ENCODE results near the gene EFCAB6.

Gene EFCAB6

GRCh38 chr22:43747877-43748276, 64.2 kb downstream of the EFCAB6 start:
- no peak for DNase-seq (ENCODE audit: extremely low read depth in 1 of 2, low read depth in 1 of 2)

- no peak for DNase-seq (ENCODE audit: extremely low read depth in 1 of 2, low read depth in 1 of 2)
These were observed 65.0 kb downstream of the EFCAB6 start for GRCh38 chr22:43747058-43747457.

- no peak for DNase-seq (ENCODE audit: extremely low read depth in 1 of 2, low read depth in 1 of 2)
These were observed 66.2 kb downstream of the EFCAB6 start for GRCh38 chr22:43745783-43746356.

- no peak for DNase-seq (ENCODE audit: extremely low read depth in 1 of 2, low read depth in 1 of 2)
These were observed 66.7 kb downstream of the EFCAB6 start for GRCh38 chr22:43745411-43745770.

GRCh38 chr22:43744700-43745410, 67.2 kb downstream of the EFCAB6 start:
- no peak for DNase-seq (ENCODE audit: extremely low read depth in 1 of 2, low read depth in 1 of 2)

GRCh38 chr22:43743929-43744643, 68.0 kb downstream of the EFCAB6 start:
- no peak for DNase-seq (ENCODE audit: extremely low read depth in 1 of 2, low read depth in 1 of 2)

- no peak for DNase-seq (ENCODE audit: extremely low read depth in 1 of 2, low read depth in 1 of 2)
These were observed 69.0 kb downstream of the EFCAB6 start for GRCh38 chr22:43743131-43743530.

- DNase-seq (ENCODE audit: extremely low read depth in 1 of 2, low read depth in 1 of 2) = no peak
These were observed 69.8 kb downstream of the EFCAB6 start for GRCh38 chr22:43742154-43742950.

GRCh38 chr22:43740587-43741270, 71.4 kb downstream of the EFCAB6 start:
- no peak for DNase-seq (ENCODE audit: extremely low read depth in 1 of 2, low read depth in 1 of 2)

- DNase-seq (ENCODE audit: extremely low read depth in 1 of 2, low read depth in 1 of 2) = no peak
These were observed 72.2 kb downstream of the EFCAB6 start for GRCh38 chr22:43739851-43740379.

GRCh38 chr22:43737150-43737828, 74.8 kb downstream of the EFCAB6 start:
- DNase-seq (ENCODE audit: extremely low read depth in 1 of 2, low read depth in 1 of 2) = no peak

GRCh38 chr22:43736651-43737050, 75.5 kb downstream of the EFCAB6 start:
- DNase-seq (ENCODE audit: extremely low read depth in 1 of 2, low read depth in 1 of 2) = no peak

- DNase-seq (ENCODE audit: extremely low read depth in 1 of 2, low read depth in 1 of 2) = no peak
These were observed 77.5 kb downstream of the EFCAB6 start for GRCh38 chr22:43734370-43735150.

- DNase-seq (ENCODE audit: extremely low read depth in 1 of 2, low read depth in 1 of 2) = no peak
These were observed 79.0 kb downstream of the EFCAB6 start for GRCh38 chr22:43733138-43733537.

GRCh38 chr22:43731988-43732387, 80.1 kb downstream of the EFCAB6 start:
- no peak for DNase-seq (ENCODE audit: extremely low read depth in 1 of 2, low read depth in 1 of 2)

GRCh38 chr22:43726964-43727543, 85.1 kb downstream of the EFCAB6 start:
- no peak for DNase-seq (ENCODE audit: extremely low read depth in 1 of 2, low read depth in 1 of 2)

GRCh38 chr22:43726322-43726721, 85.8 kb downstream of the EFCAB6 start:
- no peak for DNase-seq (ENCODE audit: extremely low read depth in 1 of 2, low read depth in 1 of 2)

GRCh38 chr22:43723816-43724215, 88.3 kb downstream of the EFCAB6 start:
- no peak for DNase-seq (ENCODE audit: extremely low read depth in 1 of 2, low read depth in 1 of 2)

- no peak for DNase-seq (ENCODE audit: extremely low read depth in 1 of 2, low read depth in 1 of 2)
These were observed 89.7 kb downstream of the EFCAB6 start for GRCh38 chr22:43722444-43722843.
